NCI-H1436 (cell line): ENCODE measurements around the gene NFIB.

Experiments used
- DNase-seq: peaks from one replicate; lab custom pipeline; 2025; lab: John Stamatoyannopoulos, UW

Gene NFIB

GRCh38 chr9:14153310-14153720 lies 160.6 kb downstream of the NFIB start:
- peak; percentile 35 for DNase-seq

- DNase-seq: no peak
These were observed 162.5 kb downstream of the NFIB start for GRCh38 chr9:14151451-14151850.

- no peak for DNase-seq
These were observed 165.3 kb downstream of the NFIB start for GRCh38 chr9:14148501-14149103.

- DNase-seq: no peak
These were observed 166.2 kb downstream of the NFIB start for GRCh38 chr9:14147738-14148137.

GRCh38 chr9:14146201-14146874 lies 167.6 kb downstream of the NFIB start:
- DNase-seq: no peak

- DNase-seq: no peak
These were observed 169.7 kb downstream of the NFIB start for GRCh38 chr9:14144215-14144614.

- DNase-seq: no peak
These were observed 172.2 kb downstream of the NFIB start for GRCh38 chr9:14141699-14142098.

- DNase-seq: no peak
These were observed 173.7 kb downstream of the NFIB start for GRCh38 chr9:14140096-14140697.

- no peak for DNase-seq
These were observed 174.7 kb downstream of the NFIB start for GRCh38 chr9:14139287-14139686.

- peak; percentile 19 for DNase-seq
These were observed 177.1 kb downstream of the NFIB start for GRCh38 chr9:14136646-14137370.

GRCh38 chr9:14136047-14136635 lies 177.8 kb downstream of the NFIB start:
- peak; percentile 80 for DNase-seq

- DNase-seq: no peak
These were observed 178.5 kb downstream of the NFIB start for GRCh38 chr9:14135421-14135820.

GRCh38 chr9:14133394-14133793 lies 180.5 kb downstream of the NFIB start:
- no peak for DNase-seq

GRCh38 chr9:14132775-14133174 lies 181.2 kb downstream of the NFIB start:
- DNase-seq: no peak

- peak; percentile 36 for DNase-seq
These were observed 182.4 kb downstream of the NFIB start for GRCh38 chr9:14131356-14132088.

GRCh38 chr9:14127656-14128055 lies 186.3 kb downstream of the NFIB start:
- no peak for DNase-seq

GRCh38 chr9:14119694-14120514 lies 194.0 kb downstream of the NFIB start:
- DNase-seq: no peak

- DNase-seq: no peak
These were observed 201.7 kb downstream of the NFIB start for GRCh38 chr9:14112226-14112625.

- no peak for DNase-seq
These were observed 202.2 kb downstream of the NFIB start for GRCh38 chr9:14111696-14112095.

- no peak for DNase-seq
These were observed 206.0 kb downstream of the NFIB start for GRCh38 chr9:14107977-14108376.

GRCh38 chr9:14107495-14107894 lies 206.4 kb downstream of the NFIB start:
- DNase-seq: no peak
